ENCODE results near the gene ZNF768. TPM values are rescaled to one million over a fixed set of nuclear protein-coding genes. Genes with fewer than 3 reads are reported as not detected.
"Not testable (repeated sequence)": the region's sequence is repeated elsewhere in the genome, so short reads cannot be mapped to it uniquely, and the experiment has no call there.

Gene ZNF768
- total RNA-seq, 4 donors from 2014 or later, result 30.5 to 41.3 (median 36.6) TPM

DNA sequence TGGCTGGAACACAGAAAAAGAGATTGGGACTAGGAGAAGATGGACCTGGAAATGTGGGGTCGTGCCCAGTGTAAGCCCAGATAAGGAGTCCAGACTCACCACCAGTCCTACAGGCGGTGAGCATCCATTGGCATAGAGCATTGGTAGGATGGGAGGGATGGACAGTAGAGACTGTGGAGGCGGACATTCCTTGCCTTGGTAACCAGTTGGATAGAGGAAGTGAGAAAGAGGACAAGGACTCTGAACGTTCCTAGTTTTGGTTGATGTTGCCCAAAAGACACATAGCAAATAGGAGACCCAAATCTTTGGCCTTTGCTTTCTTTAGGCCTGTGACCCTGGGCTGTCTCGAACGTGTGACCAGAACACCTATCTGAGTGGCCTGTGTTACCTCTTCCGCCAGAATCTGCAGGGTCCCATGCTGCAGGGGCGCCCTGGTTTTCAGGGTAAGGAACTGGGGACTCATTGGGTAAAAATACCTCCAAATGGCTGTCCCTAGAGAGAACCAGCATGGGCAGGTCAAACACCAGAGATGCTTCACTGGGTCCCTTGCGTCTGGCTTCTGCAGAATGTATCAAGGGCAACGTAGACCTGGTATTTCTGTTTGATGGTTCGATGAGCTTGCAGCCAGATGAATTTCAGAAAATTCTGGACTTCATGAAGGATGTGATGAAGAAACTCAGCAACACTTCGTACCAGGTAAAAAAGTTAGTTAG is 47.4 kb downstream of the ZNF768 start:
- TF ChIP-seq EP300 (IDR thresholded peaks at IDR 0.05), result no peak
- H3K9me3 ChIP-seq, result no peaks in the 10 kb centered on the region
- no peak for DNase-seq (ENCODE audit: low spot score in 2 of 2)
- peaks cover 18% of the 10 kb centered on the region for H3K27me3 ChIP-seq
- H3K4me1 ChIP-seq, result no peaks in the 10 kb centered on the region
- 87% methylated on average over 12 of the region's 12 CpGs for WGBS
- no peak overlapping the region for H3K27ac ChIP-seq
- H3K4me3 ChIP-seq, result no peak overlapping the region
- no peaks in the 10 kb centered on the region for H3K36me3 ChIP-seq

GRCh38 chr16:30477773-30478172 is 48.6 kb downstream of the ZNF768 start:
- H3K4me1 ChIP-seq; H3K36me3 ChIP-seq; H3K9me3 ChIP-seq; H3K27ac ChIP-seq; H3K4me3 ChIP-seq; DNase-seq (ENCODE audit: low spot score in 2 of 2): not testable (repeated sequence)
- H3K27me3 ChIP-seq, result peaks cover 25% of the 10 kb centered on the region
- WGBS, result 87% methylated on average over 3 of the region's 3 CpGs

DNA sequence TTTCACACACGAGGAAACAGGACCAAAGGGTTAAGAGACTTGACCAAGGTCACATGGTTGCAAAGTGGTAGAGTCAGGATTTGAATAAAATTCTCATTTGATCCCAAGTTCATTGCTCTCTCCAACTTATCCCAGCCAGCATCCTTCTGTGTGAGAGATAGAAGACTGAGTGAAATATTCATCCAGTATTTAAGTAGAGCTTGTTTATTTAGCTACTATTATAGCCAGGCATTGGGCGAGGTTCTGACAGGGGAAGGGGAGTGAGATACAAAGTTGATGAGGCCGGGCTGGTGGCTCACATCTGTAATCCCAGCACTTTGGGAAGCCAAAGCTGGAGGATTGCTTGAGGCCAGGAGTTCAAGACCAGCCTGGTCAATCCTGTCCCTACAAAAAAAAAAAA is 49.4 kb downstream of the ZNF768 start:
- no peak for DNase-seq (ENCODE audit: low spot score in 2 of 2)
- 69% methylated on average over 3 of the region's 3 CpGs for WGBS
- Histone ChIP-seq H3K4me1 (no peaks in the 10 kb centered on the region), H3K27ac (no peak overlapping the region), H3K9me3 (no peaks in the 10 kb centered on the region), H3K27me3 (peaks cover 25% of the 10 kb centered on the region), H3K4me3 (no peak overlapping the region), H3K36me3 (no peaks in the 10 kb centered on the region)
- TF ChIP-seq POLR2AphosphoS5 (IDR thresholded peaks at IDR 0.05), result no peak
- no peak for TF ChIP-seq CTCF (IDR thresholded peaks at IDR 0.05)
- no peak for TF ChIP-seq POLR2A (IDR thresholded peaks at IDR 0.05)
- no peak for TF ChIP-seq EP300 (IDR thresholded peaks at IDR 0.05)

DNA sequence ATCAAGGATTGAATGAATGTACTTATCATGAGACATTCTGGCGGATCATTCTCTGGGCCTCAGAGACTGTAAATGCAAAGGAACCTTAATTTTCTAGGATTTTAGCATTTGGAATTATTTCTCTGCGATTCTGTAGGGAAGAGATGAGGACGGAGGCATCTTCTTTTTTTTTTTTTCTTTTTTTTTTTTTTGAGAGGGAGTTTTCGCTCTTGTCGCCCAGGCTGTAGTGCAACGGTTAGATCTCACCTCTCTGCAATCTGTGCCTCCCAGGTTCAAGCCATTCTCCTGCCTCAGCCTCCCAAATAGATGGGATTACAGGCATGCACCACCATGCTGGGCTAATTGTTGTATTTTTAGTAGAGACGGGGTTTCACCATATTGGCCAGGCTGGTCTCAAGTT is 51.7 kb downstream of the ZNF768 start:
- no peak overlapping the region for H3K4me3 ChIP-seq
- TF ChIP-seq CTCF (IDR thresholded peaks at IDR 0.05) (no peak), POLR2AphosphoS5 (IDR thresholded peaks at IDR 0.05) (no peak), EP300 (IDR thresholded peaks at IDR 0.05) (no peak), POLR2A (IDR thresholded peaks at IDR 0.05) (no peak)
- WGBS, result 81% methylated on average over 7 of the region's 7 CpGs
- H3K4me1 ChIP-seq, result no peaks in the 10 kb centered on the region
- H3K27me3 ChIP-seq, result peaks cover 25% of the 10 kb centered on the region
- no peaks in the 10 kb centered on the region for H3K36me3 ChIP-seq
- H3K27ac ChIP-seq, result no peak overlapping the region
- no peak for DNase-seq (ENCODE audit: low spot score in 2 of 2)
- H3K9me3 ChIP-seq, result no peaks in the 10 kb centered on the region

DNA sequence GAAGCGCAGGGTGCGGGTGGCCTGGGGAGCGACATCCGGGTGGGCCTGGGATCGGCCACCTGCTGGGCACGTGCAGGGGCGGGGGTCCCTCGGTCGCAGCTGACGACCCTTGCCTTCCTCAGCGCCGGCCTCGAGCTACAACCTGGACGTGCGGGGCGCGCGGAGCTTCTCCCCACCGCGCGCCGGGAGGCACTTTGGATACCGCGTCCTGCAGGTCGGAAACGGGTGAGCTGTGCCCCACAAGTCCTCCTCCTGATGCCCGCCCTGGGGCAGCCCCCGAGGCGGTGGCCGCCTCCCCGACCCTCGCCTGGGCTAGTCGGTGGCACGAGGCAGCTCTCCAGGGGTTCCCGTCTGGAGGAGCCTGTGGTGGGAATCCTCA is 52.3 kb downstream of the ZNF768 start:
- H3K36me3 ChIP-seq, result no peaks in the 10 kb centered on the region
- H3K27me3 ChIP-seq, result peaks cover 25% of the 10 kb centered on the region
- no peak overlapping the region for H3K4me3 ChIP-seq
- H3K27ac ChIP-seq, result no peak overlapping the region
- no peak for DNase-seq (ENCODE audit: low spot score in 2 of 2)
- 34% methylated on average over 32 of the region's 35 CpGs for WGBS
- no peaks in the 10 kb centered on the region for H3K4me1 ChIP-seq
- H3K9me3 ChIP-seq, result no peaks in the 10 kb centered on the region
- TF ChIP-seq CTCF (IDR thresholded peaks at IDR 0.05), result no peak
- no peak for TF ChIP-seq EP300 (IDR thresholded peaks at IDR 0.05)
- TF ChIP-seq POLR2A (IDR thresholded peaks at IDR 0.05), result no peak
- TF ChIP-seq POLR2AphosphoS5 (IDR thresholded peaks at IDR 0.05), result no peak

Other genes starting within 250 kb of the ZNF768 start
- gene CD2BP2, start 171.3 kb downstream of the ZNF768 start, total RNA-seq, result 10 to 100 TPM; 21.6 to 34.9 (median 27.7) TPM
- 10 to 100 TPM; 34.4 to 43.2 (median 38.4) TPM for gene TBC1D10B, start 156.1 kb downstream of the ZNF768 start, total RNA-seq
- not detected for gene MYL11, start 151.8 kb downstream of the ZNF768 start, total RNA-seq
- gene SEPTIN1, start 144.0 kb downstream of the ZNF768 start, total RNA-seq, result 1 to 10 TPM in 2 of 4 donors, under 1 TPM in 1, not detected in 1; 0.52 to 2.3 (median 1.3) TPM
- 10 to 100 TPM in 1 of 4 donors, 1 to 10 TPM in 3; 6.3 to 12.1 (median 8.1) TPM for gene ZNF48, start 131.1 kb downstream of the ZNF768 start, total RNA-seq
- gene ZNF771, start 119.0 kb downstream of the ZNF768 start, total RNA-seq, result 10 to 100 TPM in 1 of 4 donors, 1 to 10 TPM in 3; 4.9 to 14.3 (median 7.3) TPM
- 10 to 100 TPM; 17.2 to 26.0 (median 20.0) TPM for gene DCTPP1, start 96.5 kb downstream of the ZNF768 start, total RNA-seq
- gene SEPHS2, start 80.7 kb downstream of the ZNF768 start, total RNA-seq, result 10 to 100 TPM; 16.8 to 26.2 (median 22.2) TPM
- 1 to 10 TPM in 2 of 4 donors, under 1 TPM in 2; 0.47 to 4.3 (median 1.9) TPM for gene ITGAL, start 53.8 kb downstream of the ZNF768 start, total RNA-seq
- gene ZNF747, start 8.3 kb upstream of the ZNF768 start, total RNA-seq, result 10 to 100 TPM in 3 of 4 donors, 1 to 10 TPM in 1; 9.4 to 15.4 (median 11.5) TPM
- gene ZNF764, start 31.8 kb upstream of the ZNF768 start, total RNA-seq, result 10 to 100 TPM in 1 of 4 donors, 1 to 10 TPM in 3; 5.5 to 10.5 (median 8.7) TPM
- gene ZNF688, start 45.1 kb upstream of the ZNF768 start, total RNA-seq, result 10 to 100 TPM in 3 of 4 donors, 1 to 10 TPM in 1; 9.9 to 33.0 (median 20.0) TPM
- gene ZNF785, start 59.1 kb upstream of the ZNF768 start, total RNA-seq, result 10 to 100 TPM in 3 of 4 donors, 1 to 10 TPM in 1; 9.8 to 24.5 (median 11.2) TPM
- 10 to 100 TPM in 1 of 4 donors, 1 to 10 TPM in 3; 5.3 to 11.2 (median 6.0) TPM for gene ZNF689, start 83.8 kb upstream of the ZNF768 start, total RNA-seq
- gene PRR14, start 124.4 kb upstream of the ZNF768 start, total RNA-seq, result 10 to 100 TPM; 56.7 to 68.8 (median 62.1) TPM
- 10 to 100 TPM; 64.5 to 81.3 (median 73.1) TPM for gene FBRS, start 131.9 kb upstream of the ZNF768 start, total RNA-seq
- 10 to 100 TPM; 42.9 to 50.0 (median 44.6) TPM for gene SRCAP, start 172.6 kb upstream of the ZNF768 start, total RNA-seq
- 10 to 100 TPM; 24.8 to 54.9 (median 36.1) TPM for gene PHKG2, start 221.9 kb upstream of the ZNF768 start, total RNA-seq
- 1 to 10 TPM; 3.8 to 6.7 (median 5.0) TPM for gene CFAP119, start 235.5 kb upstream of the ZNF768 start, total RNA-seq
- 10 to 100 TPM; 65.6 to 89.7 (median 76.5) TPM for gene RNF40, start 235.8 kb upstream of the ZNF768 start, total RNA-seq

All from suprapubic skin (tissue), 4 donors.